Tongue (tissue), 2 donors: Measurements from ENCODE around the gene ZFAND5. TPM values are rescaled to one million over a fixed set of nuclear protein-coding genes. Genes with fewer than 3 reads are reported as not detected.

Experiments used
- DNase-seq: peaks from one replicate; pipeline ENCODE4 v3.0.0-alpha.2; 2015
- total RNA-seq: library from RNA; depleted of rRNA; stranded (reverse); fragments of >200 nt; gene quantifications from one replicate; pipeline ENCODE4 v1.2.3, GENCODE V29; 2014

ZFAND5 gene
- 224 TPM for total RNA-seq

GRCh38 chr9:72364679-72365524 is at the start of gene ZFAND5:
ZFAND5 (minus strand) TSS chr9:72365208; CDS start chr9:72360778, 4,430 bp downstream.
- peak; percentile 99 for DNase-seq

- DNase-seq: no peak
These were observed 47.6 kb upstream of the ZFAND5 start for GRCh38 chr9:72412483-72413040.

- no peak for DNase-seq
These were observed 45.2 kb upstream of the ZFAND5 start for GRCh38 chr9:72410214-72410613.

- peak; percentile 65 for DNase-seq
These were observed 42.1 kb upstream of the ZFAND5 start for GRCh38 chr9:72407114-72407513.

GRCh38 chr9:72402744-72403143 is 37.7 kb upstream of the ZFAND5 start:
- no peak for DNase-seq

GRCh38 chr9:72401396-72401795 is 36.4 kb upstream of the ZFAND5 start:
- no peak for DNase-seq

GRCh38 chr9:72400866-72401265 is 35.9 kb upstream of the ZFAND5 start:
- DNase-seq: no peak

- DNase-seq: no peak
These were observed 34.4 kb upstream of the ZFAND5 start for GRCh38 chr9:72399391-72399790.

- DNase-seq: peak; percentile 21
These were observed 31.5 kb upstream of the ZFAND5 start for GRCh38 chr9:72396247-72397091.

- no peak for DNase-seq
These were observed 29.1 kb upstream of the ZFAND5 start for GRCh38 chr9:72394066-72394465.

- no peak for DNase-seq
These were observed 25.9 kb upstream of the ZFAND5 start for GRCh38 chr9:72390907-72391306.

GRCh38 chr9:72386186-72386585 is 21.2 kb upstream of the ZFAND5 start:
- DNase-seq: no peak

GRCh38 chr9:72384710-72385485 is 19.9 kb upstream of the ZFAND5 start:
- peak; percentile 84 for DNase-seq

- no peak for DNase-seq
These were observed 19.1 kb upstream of the ZFAND5 start for GRCh38 chr9:72383978-72384709.

- no peak for DNase-seq
These were observed 17.4 kb upstream of the ZFAND5 start for GRCh38 chr9:72382405-72382804.

GRCh38 chr9:72377041-72377440 is 12.0 kb upstream of the ZFAND5 start:
- no peak for DNase-seq

- no peak for DNase-seq
These were observed 6.1 kb upstream of the ZFAND5 start for GRCh38 chr9:72371151-72371550.

GRCh38 chr9:72365525-72366256 is 683 bp upstream of the ZFAND5 start:
- DNase-seq: peak; percentile 88

GRCh38 chr9:72363908-72364678 is 915 bp downstream of the ZFAND5 start:
- peak; percentile 76 for DNase-seq

GRCh38 chr9:72363236-72363635 is 1.8 kb downstream of the ZFAND5 start:
- DNase-seq: no peak
